ENCODE data around the gene DHRS13. TPM values are rescaled to one million over a fixed set of nuclear protein-coding genes. Genes with fewer than 3 reads are reported as not detected.

The DHRS13 gene
- polyA plus RNA-seq, 2 of the 4 experiments (the other 2 are of a cell fraction), result 4.8 to 7.0 TPM

DNA sequence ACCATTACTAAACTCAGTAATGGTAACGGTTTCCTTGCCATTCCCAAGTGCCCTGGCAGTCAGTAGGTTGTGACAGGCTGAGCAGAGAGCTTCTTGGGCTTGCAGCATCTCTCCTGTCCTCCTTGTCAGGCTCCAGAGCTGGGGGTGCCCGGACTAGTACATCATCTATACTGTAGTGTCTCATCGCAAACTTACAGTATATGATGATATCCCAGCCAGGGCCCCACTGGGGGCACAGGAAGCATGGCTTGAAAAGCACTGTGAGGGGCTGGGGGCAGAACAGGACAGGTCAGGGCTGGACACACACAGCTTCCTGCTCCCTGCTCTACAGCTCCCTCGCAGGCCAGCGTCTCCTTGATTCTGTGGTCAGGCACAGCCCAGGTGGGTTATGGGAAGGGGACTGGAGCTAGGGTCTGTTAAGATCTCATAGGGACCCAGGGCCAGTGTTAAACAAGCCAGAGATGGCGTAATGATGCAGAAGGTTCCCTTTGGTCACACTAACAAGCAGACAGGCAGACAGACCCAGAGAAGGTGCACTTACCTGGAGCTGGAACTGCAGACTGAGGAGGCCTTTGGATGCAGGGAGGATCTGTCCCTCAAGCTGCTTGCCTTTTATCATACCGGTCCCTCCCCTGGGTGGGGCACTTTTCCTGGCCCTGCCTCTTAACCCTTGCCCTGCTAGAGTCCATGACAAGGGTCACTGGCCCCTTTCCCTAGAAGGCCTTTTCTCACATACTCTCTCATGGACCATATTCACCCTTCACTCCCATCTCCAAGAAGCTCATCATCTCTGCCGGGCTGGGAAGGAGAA lies 41.3 kb downstream of the DHRS13 start (continued):
- TF ChIP-seq, protein P1, sequence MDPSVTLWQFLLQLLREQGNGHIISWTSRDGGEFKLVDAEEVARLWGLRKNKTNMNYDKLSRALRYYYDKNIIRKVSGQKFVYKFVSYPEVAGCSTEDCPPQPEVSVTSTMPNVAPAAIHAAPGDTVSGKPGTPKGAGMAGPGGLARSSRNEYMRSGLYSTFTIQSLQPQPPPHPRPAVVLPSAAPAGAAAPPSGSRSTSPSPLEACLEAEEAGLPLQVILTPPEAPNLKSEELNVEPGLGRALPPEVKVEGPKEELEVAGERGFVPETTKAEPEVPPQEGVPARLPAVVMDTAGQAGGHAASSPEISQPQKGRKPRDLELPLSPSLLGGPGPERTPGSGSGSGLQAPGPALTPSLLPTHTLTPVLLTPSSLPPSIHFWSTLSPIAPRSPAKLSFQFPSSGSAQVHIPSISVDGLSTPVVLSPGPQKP (IDR thresholded peaks at IDR 0.05; ENCODE audit: low read depth, low read length), result no peak
- TF ChIP-seq, protein P2, sequence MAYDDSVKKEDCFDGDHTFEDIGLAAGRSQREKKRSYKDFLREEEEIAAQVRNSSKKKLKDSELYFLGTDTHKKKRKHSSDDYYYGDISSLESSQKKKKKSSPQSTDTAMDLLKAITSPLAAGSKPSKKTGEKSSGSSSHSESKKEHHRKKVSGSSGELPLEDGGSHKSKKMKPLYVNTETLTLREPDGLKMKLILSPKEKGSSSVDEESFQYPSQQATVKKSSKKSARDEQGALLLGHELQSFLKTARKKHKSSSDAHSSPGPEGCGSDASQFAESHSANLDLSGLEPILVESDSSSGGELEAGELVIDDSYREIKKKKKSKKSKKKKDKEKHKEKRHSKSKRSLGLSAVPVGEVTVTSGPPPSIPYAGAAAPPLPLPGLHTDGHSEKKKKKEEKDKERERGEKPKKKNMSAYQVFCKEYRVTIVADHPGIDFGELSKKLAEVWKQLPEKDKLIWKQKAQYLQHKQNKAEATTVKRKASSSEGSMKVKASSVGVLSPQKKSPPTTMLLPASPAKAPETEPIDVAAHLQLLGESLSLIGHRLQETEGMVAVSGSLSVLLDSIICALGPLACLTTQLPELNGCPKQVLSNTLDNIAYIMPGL (CRISPR knock-in tag; IDR thresholded peaks at IDR 0.05; ENCODE audit: borderline replicate concordance), result no peak

DNA sequence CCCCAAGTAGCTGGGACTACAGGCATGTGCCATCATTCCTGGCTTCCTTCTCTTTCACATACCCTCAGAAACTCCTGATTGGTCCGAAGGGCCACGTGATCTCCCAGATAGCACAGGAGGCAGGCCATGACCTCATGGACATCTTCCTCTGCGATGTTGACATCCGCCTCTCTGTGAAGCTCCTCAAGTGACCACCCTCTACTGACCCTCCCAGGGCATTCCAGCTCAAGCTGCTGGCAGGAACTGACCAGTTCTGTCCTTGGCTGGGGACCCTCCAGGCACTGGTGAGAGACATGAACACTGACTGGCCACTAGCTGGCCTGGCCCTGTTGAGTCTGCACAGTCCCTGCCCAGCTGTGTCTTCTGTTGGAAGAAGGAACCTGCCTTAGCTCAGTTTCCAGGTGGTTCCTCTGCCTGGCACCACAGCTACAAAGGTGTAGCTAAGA lies 42.5 kb downstream of the DHRS13 start:
- Histone ChIP-seq H3K4me3 (no peak overlapping the region), H3K27ac (no peak overlapping the region), H3K4me2 (no peak overlapping the region), H3K4me1 (peaks cover 9% of the 10 kb centered on the region; the same call in 2 of the 3 replicates), H3K9me3 (no peaks in the 10 kb centered on the region)
- DNase-seq (ENCODE audit: low read depth in 1 of 2, low spot score in 1 of 2) (no peak), ATAC-seq (peak in 1 of 2 experiments; percentile 32; a peak in 2 of 6 replicates), FAIRE-seq (no peak)
- TF ChIP-seq, protein P3, sequence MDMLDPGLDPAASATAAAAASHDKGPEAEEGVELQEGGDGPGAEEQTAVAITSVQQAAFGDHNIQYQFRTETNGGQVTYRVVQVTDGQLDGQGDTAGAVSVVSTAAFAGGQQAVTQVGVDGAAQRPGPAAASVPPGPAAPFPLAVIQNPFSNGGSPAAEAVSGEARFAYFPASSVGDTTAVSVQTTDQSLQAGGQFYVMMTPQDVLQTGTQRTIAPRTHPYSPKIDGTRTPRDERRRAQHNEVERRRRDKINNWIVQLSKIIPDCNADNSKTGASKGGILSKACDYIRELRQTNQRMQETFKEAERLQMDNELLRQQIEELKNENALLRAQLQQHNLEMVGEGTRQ (IDR thresholded peaks at IDR 0.05), result 0 out of 2 replicates have a peak, but pooled peaks have one; percentile 19
- TF ChIP-seq POLR2A (IDR thresholded peaks at IDR 0.05; ENCODE audit: low read length), result no peak
- CTCF ChIA-PET, result interaction anchor here (1.1 to 7.3 kb wide), 8 partner anchors 11 to 96 kb away, joined by 3 to 58 read pairs (median 7); partner anchors contain the start of genes FAM222B and FLOT2
- POLR2A ChIA-PET, result interaction anchor here (0.5 kb wide), 1 partner anchor 47 kb away, joined by 13 read pairs; no protein-coding TSS in a partner anchor
- 93% methylated on average over 4 of the region's 4 CpGs for WGBS (ENCODE audit: missing lambda C conversion rate)

DNA sequence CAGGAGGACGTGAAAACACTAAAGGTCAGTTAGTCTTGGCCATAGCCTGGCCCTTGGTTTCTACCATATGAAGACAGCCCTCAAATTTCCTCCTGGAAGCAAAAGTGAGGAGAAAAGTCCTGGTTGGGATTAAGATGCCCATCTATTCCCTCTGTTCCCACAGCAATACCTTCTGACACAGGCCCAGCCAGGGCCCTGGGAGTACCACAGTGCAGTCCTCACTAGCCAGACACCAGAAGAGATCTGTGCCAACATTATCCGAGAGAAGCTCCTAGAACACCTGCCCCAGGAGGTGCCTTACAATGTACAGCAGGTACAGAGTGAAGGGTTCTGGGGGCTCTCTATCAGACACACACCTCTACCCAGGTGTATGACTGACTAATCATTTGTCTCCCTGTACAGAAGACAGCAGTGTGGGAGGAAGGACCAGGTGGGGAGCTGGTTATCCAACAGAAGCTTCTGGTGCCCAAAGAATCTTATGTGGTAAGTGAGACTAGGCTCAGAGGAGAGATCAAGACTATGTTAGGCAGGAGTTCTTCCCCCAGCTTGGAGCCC lies 44.0 kb downstream of the DHRS13 start:
- Histone ChIP-seq H3K27ac (no peak overlapping the region), H3K9me3 (no peaks in the 10 kb centered on the region), H3K4me1 (peaks cover 11% of the 10 kb centered on the region; the same call in 2 of the 3 replicates), H3K4me2 (no peak overlapping the region), H3K4me3 (no peak overlapping the region)
- WGBS (ENCODE audit: missing lambda C conversion rate), result 47% methylated on average over 2 of the region's 2 CpGs
- TF ChIP-seq BHLHE40 (IDR thresholded peaks at IDR 0.05; ENCODE audit: low read depth, low read length) (no peak), NR3C1 (IDR thresholded peaks at IDR 0.05) (no peak), RFX5 (IDR thresholded peaks at IDR 0.05) (no peak), POLR2AphosphoS2 (conservative IDR thresholded peaks at IDR 0.05; ENCODE audit: low read length) (no peak), CHD4 (IDR thresholded peaks at IDR 0.05; ENCODE audit: borderline replicate concordance) (no peak), ZFP36 (IDR thresholded peaks at IDR 0.05; ENCODE audit: borderline replicate concordance, partially characterized antibody) (no peak), MYC (IDR thresholded peaks at IDR 0.05; ENCODE audit: borderline replicate concordance, low read length) (no peak), MAFK (IDR thresholded peaks at IDR 0.05; ENCODE audit: partially characterized antibody) (no peak), FOXS1 (CRISPR knock-in tag; IDR thresholded peaks at IDR 0.05) (no peak), EP300 (IDR thresholded peaks at IDR 0.05) (no peak), CBX8 (IDR thresholded peaks at IDR 0.05) (no peak), HOXA7 (CRISPR knock-in tag; IDR thresholded peaks at IDR 0.05) (no peak), CEBPB (IDR thresholded peaks at IDR 0.05) (no peak)
- TF ChIP-seq, protein P4, sequence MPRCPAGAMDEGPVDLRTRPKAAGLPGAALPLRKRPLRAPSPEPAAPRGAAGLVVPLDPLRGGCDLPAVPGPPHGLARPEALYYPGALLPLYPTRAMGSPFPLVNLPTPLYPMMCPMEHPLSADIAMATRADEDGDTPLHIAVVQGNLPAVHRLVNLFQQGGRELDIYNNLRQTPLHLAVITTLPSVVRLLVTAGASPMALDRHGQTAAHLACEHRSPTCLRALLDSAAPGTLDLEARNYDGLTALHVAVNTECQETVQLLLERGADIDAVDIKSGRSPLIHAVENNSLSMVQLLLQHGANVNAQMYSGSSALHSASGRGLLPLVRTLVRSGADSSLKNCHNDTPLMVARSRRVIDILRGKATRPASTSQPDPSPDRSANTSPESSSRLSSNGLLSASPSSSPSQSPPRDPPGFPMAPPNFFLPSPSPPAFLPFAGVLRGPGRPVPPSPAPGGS (IDR thresholded peaks at IDR 0.05), result no peak
- TF ChIP-seq, protein P5, sequence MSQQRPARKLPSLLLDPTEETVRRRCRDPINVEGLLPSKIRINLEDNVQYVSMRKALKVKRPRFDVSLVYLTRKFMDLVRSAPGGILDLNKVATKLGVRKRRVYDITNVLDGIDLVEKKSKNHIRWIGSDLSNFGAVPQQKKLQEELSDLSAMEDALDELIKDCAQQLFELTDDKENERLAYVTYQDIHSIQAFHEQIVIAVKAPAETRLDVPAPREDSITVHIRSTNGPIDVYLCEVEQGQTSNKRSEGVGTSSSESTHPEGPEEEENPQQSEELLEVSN (IDR thresholded peaks at IDR 0.05; ENCODE audit: borderline replicate concordance, low read depth), result no peak
- TF ChIP-seq, protein P6, sequence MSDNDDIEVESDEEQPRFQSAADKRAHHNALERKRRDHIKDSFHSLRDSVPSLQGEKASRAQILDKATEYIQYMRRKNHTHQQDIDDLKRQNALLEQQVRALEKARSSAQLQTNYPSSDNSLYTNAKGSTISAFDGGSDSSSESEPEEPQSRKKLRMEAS (IDR thresholded peaks at IDR 0.05), result no peak
- FAIRE-seq (no peak), ATAC-seq (no peak), DNase-seq (ENCODE audit: low read depth in 1 of 2, low spot score in 1 of 2) (no peak)
- ChIA-PET POLR2A (interaction anchor here (1.0 to 1.5 kb wide), 2 partner anchors 17 to 50 kb away, joined by 3 to 6 read pairs; partner anchors contain the start of gene FAM222B), CTCF (interaction anchor here (0.6 to 7.3 kb wide), 9 partner anchors 24 to 254 kb away, joined by 3 to 58 read pairs (median 3); partner anchors contain the start of gene FLOT2)

Data from A549 (cell line).